RWPE1 (cell line): ENCODE measurements around the gene RAB20.

Experiments used
- CTCF ChIA-PET: fragments of 350-600 bp; sonication (Branson Sonifier 250); formaldehyde crosslinking; extraction: SDS; loops from one replicate; lab custom pipeline; 2021; lab: Yijun Ruan, JAX
- POLR2A ChIA-PET: fragments of 400-600 bp; formaldehyde crosslinking; extraction: SDS; loops from one replicate; lab custom pipeline; 2020; ENCODE audit warnings: antibody characterized with exemption; ENCODE audit not compliant: low non-redundant PET; lab: Yijun Ruan, JAX
- DNase-seq: peaks from one replicate; pipeline ENCODE4 v3.0.0; 2012; ENCODE audit warnings: low spot score
- H3K27ac ChIP-seq: fragments of 450-650 bp; 2 replicates; pipeline ENCODE4 v1.5.1; 2017
- CTCF ChIP-seq: fragments of 450-650 bp; conservative IDR thresholded peaks from 2 replicates; pipeline ENCODE4 v1.5.1; 2017; ENCODE audit warnings: low read depth, mild to moderate bottlenecking

The RAB20 gene

GRCh38 chr13:110583178-110583865, 21.8 kb upstream of the RAB20 start:
- no peak for TF ChIP-seq CTCF
- H3K27ac ChIP-seq = no peak overlapping the region
- no peak for DNase-seq
- CTCF ChIA-PET = interaction anchor here (0.6 kb wide), 1 partner anchor 255 kb away, joined by 3 read pairs; no protein-coding TSS in a partner anchor
- POLR2A ChIA-PET = no interaction called here

- H3K27ac ChIP-seq = no peak overlapping the region
- ChIA-PET CTCF (no interaction called here), POLR2A (no interaction called here)
- no peak for TF ChIP-seq CTCF
- DNase-seq = no peak
These were observed 21.0 kb upstream of the RAB20 start for GRCh38 chr13:110582421-110582954.

DNA sequence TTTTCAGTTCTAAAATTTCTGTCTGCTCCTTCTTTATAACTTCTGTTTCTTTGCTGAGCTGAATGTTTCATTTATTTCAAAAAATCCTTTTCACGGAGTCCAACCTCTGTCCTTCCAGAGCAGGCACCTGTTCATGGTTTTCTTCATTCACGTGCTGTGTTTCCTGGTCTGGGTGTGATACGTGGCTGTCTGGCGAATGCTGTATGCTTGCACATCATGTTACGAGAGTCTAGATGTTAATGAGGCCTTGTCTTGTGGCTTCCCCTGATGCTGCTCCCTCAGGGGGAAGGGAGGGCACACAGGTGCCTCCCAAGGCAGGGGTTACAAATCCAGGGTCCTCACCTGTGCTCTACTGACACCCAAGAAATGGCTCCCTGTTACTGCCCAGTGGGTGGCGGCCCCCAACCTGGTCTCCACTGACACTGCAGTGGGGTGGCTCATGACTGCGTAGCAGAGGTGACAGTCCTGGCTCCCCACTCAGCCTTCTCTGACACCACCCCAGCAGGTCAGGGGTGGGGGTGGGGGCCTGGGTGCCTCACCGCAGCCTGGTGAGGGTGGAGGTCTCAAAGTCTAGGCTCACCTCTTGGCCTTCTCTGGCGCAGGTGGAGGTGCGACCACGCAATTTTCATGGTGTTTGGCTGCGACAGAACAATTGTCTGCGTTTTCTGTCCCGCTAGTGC, 20.1 kb upstream of the RAB20 start:
- no peak overlapping the region for H3K27ac ChIP-seq
- no peak for DNase-seq
- TF ChIP-seq CTCF = no peak
- POLR2A ChIA-PET = no interaction called here
- CTCF ChIA-PET = no interaction called here

DNA sequence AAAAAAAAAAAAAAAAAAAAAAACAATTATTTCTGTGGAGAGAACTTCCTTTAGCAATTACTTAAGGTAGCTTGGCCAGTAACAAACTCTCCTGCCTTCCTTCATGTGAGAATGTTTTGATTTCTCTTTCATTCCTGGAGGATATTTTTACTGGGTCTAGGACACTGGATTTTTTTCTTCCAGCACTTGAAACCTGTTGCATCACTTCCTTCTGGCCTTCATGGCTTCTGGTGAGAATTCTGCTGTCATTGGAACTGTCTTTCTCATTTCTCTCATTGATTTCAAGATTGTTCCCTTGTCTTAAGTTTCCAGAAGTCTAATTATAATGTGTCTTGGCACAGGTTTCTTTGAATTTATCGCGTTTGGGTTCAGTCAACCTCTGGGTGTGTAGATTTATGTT, 19.3 kb upstream of the RAB20 start:
- no peak for TF ChIP-seq CTCF
- H3K27ac ChIP-seq = no peak overlapping the region
- ChIA-PET CTCF (no interaction called here), POLR2A (no interaction called here)
- no peak for DNase-seq

DNA sequence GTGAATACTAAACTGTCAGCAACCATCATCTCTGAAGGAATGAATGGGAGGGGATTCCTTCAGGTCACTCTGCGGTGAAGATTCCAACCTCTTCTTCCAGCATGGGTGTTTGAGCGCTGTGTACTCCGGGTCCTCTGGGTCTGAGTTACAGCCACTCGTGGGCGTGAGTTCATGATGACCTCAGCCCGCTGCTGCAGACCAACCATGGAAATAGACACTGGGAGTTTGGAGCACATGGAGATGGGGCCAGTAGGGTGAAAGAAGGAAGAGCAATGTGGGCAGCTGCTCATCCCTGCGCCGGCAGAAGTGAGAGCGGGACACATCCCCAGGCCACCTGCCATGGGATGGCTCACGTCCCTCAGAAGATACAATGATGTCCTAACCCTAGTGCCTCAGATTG, 16.8 kb upstream of the RAB20 start:
- ChIA-PET POLR2A (no interaction called here), CTCF (interaction anchor here (0.7 kb wide), 1 partner anchor 14 kb away, joined by 4 read pairs; no protein-coding TSS in a partner anchor)
- DNase-seq = no peak
- no peak for TF ChIP-seq CTCF
- H3K27ac ChIP-seq = no peak overlapping the region

- POLR2A ChIA-PET = no interaction called here
- H3K27ac ChIP-seq = no peak overlapping the region
- no peak for DNase-seq
- no peak for TF ChIP-seq CTCF
- CTCF ChIA-PET = interaction anchor here (0.7 kb wide), 1 partner anchor 185 kb away, joined by 3 read pairs; no protein-coding TSS in a partner anchor
These were observed 15.4 kb upstream of the RAB20 start for GRCh38 chr13:110576736-110577476.
